GM18951 (cell line): Measurements from ENCODE around the gene MCF2.
"Not testable (repeated sequence)": the region's sequence is repeated elsewhere in the genome, so short reads cannot be mapped to it uniquely, and the experiment has no call there.

Source experiments
- POLR2A ChIP-seq: IDR thresholded peaks from 4 replicates; pipeline ENCODE4 v1.6.1; 2011; ENCODE audit warnings: mild to moderate bottlenecking; ENCODE audit not compliant: insufficient read length, insufficient read depth; ENCODE audit errors: extremely low read depth
- in situ Hi-C: fragments of 300-500 bp; cut with MboI; formaldehyde crosslinking; loops from one replicate; pipeline ENCODE4 v1.12.0; 2022; ENCODE audit warnings: low sequenced_read_pairs, mixed read lengths, inconsistent platforms; ENCODE audit not compliant: unreplicated experiment

Gene MCF2

DNA sequence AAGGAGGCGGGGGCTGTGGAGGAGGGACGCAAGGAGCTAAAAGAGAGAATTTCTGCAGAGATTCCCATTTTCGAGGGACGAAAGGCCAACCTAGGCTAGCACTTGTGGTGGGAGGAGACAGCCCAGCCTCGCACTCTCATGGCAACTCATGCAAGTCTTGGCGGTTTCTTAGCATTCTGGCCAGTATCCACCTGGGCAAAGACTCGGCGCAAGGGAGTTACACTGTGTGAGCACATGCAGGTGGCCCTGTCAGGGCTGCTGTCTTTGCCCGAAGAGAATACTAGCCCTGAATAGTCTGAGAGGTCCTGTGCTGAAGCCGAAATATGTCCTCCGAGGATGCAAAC lies 15.5 kb downstream of the MCF2 start:
- TF ChIP-seq POLR2A = no peak
- in situ Hi-C loops = no loop called here

- in situ Hi-C loops = no loop called here
- no peak for TF ChIP-seq POLR2A
These were observed 16.0 kb downstream of the MCF2 start for GRCh38 chrX:139691843-139692505.

GRCh38 chrX:139691493-139691842 lies 16.5 kb downstream of the MCF2 start:
- in situ Hi-C loops = no loop called here
- TF ChIP-seq POLR2A = no peak

- in situ Hi-C loops = not testable (repeated sequence)
These were observed 22.8 kb downstream of the MCF2 start for GRCh38 chrX:139685175-139685574.

DNA sequence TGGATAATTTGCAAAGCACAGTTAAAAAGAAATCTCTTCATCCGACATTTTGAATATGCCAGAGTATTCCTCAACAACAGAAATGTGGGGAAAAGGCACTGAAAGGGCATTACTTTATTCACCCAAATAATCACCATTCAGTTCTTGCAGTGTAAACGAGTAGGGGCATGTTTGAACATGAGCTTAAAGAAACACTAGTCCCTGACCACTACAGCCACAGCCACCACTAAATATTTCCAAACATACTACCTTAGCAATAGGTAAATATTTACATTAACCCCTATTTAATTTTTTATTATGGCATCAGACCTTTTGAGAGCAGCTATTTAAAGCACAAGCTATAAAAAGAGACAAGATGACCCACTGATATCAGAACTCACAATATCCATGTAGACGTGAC lies 27.6 kb downstream of the MCF2 start:
- in situ Hi-C loops = no loop called here
- TF ChIP-seq POLR2A = no peak

DNA sequence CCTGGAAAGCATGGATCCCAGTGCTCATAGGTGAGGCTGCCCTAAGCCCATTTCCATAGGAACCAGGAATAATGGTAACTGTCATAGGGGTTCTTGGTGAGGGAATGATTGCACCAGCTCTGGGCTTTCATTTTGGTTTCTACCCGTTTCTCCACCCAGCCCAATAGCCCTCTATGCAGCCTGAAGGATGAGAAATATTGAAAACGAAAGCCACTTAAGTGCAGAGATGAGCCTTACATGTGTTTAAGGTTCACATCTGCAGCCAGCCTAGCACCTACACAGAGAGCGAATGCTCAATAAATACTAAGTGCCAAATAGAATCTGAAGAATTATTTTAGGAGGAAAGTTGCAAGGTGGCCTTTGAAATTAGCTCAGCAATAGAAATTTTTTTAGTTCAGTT lies 60.4 kb downstream of the MCF2 start:
- in situ Hi-C loops = no loop called here
- no peak for TF ChIP-seq POLR2A

GRCh38 chrX:139642241-139642927 lies 65.6 kb downstream of the MCF2 start:
- in situ Hi-C loops = no loop called here
- no peak for TF ChIP-seq POLR2A

DNA sequence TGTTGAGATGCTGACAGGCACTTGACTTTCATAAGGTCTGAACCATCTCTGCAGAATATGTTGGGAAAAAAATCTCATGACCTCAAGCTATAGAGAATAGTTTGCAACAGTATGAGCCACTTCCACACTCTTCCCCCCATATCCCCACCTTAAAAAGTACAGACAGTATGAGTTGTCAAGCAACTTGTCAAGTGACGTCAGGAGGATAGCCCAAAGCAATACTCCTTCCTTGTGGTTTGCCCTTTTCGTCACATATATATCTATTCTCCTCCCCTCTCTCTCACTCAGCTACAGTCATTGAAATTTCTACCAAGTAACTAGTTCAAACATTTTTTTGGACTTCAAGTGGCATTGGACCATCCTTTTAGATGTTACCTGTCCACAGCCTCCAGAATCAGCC lies 67.7 kb downstream of the MCF2 start:
- no peak for TF ChIP-seq POLR2A
- in situ Hi-C loops = no loop called here

DNA sequence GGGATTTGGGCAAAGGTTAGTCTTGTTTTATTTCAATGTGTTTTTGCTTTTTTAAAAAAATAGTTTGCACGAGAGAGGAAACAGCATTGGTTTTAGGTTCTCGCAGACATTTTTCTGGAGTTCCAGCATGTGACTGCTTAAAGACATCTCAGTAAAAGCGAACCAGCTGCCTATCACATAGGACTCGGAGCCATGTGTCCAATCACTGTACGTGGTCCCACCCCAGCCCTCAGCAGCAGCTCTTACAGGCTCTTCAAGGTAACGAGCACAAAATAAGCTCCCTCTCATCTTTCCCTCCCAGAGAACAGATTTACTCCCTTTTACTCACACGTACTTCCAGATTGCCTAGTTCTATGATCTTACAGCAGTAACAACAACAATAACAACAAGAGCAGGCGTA lies 68.7 kb downstream of the MCF2 start:
- no peak for TF ChIP-seq POLR2A

GRCh38 chrX:139600105-139600504 lies 107.9 kb downstream of the MCF2 start:
- no peak for TF ChIP-seq POLR2A
- in situ Hi-C loops = no loop called here

More for the DNA sequence above, 68.7 kb downstream of the MCF2 start:
- in situ Hi-C loops = no loop called here

GRCh38 chrX:139596068-139596467 lies 111.9 kb downstream of the MCF2 start:
- in situ Hi-C loops = no loop called here
- no peak for TF ChIP-seq POLR2A

GRCh38 chrX:139585613-139586012 lies 122.4 kb downstream of the MCF2 start:
- no peak for TF ChIP-seq POLR2A
- in situ Hi-C loops = no loop called here

DNA sequence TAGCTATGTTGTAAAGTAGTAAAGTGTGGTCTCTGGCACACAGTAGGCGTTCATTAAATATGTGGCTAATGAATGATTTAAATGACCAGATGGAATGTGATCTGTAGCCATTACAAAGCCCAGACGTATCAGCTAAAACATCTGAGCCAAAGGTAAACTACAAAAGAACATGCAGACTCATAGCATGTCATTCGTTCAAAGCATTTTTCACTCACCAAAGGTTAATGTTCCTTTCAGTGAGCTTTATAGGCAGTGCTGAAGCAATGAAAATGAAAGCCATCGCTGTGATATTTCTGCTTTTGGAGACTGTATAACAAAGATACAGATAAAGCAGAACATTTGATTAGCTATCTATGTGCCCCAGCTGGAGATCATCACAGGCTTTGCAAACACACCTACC lies 126.9 kb downstream of the MCF2 start:
- in situ Hi-C loops = no loop called here
- no peak for TF ChIP-seq POLR2A

GRCh38 chrX:139566981-139567380 lies 141.0 kb downstream of the MCF2 start:
- in situ Hi-C loops = loop anchor here (25.0 kb wide), 1 partner anchor 780 kb away; no protein-coding TSS in a partner anchor
- TF ChIP-seq POLR2A = no peak
